Ectodermal cell (in vitro differentiated cells): ENCODE results near the gene NAV2.

Experiments used
- H3K27ac ChIP-seq: 2 replicates; pipeline ENCODE4 v1.7.0; 2013; ENCODE audit warnings: mild to moderate bottlenecking, low read depth, low read length; ENCODE audit not compliant: insufficient read depth, poor library complexity, severe bottlenecking
- H3K27me3 ChIP-seq: 2 replicates; pipeline ENCODE4 v1.7.0; 2013; ENCODE audit warnings: mild to moderate bottlenecking, low read length; ENCODE audit not compliant: insufficient read depth, control insufficient read depth, poor library complexity, severe bottlenecking
- H3K36me3 ChIP-seq: one replicate; pipeline ENCODE4 v1.7.0; 2013; ENCODE audit warnings: low read length; ENCODE audit not compliant: control insufficient read depth, insufficient read depth
- H3K4me1 ChIP-seq: one replicate; pipeline ENCODE4 v1.7.0; 2013; ENCODE audit warnings: low read length; ENCODE audit not compliant: control insufficient read depth, insufficient read depth
- H3K4me3 ChIP-seq: 2 replicates; pipeline ENCODE4 v1.7.0; 2013; ENCODE audit warnings: low read depth, low read length, control low read depth; ENCODE audit not compliant: insufficient read depth
- H3K9me3 ChIP-seq: 2 replicates; pipeline ENCODE4 v1.7.0; 2013; ENCODE audit warnings: mild to moderate bottlenecking, low read length, moderate library complexity; ENCODE audit not compliant: control insufficient read depth
- WGBS, 2 experiments: methylation state at CpG; one replicate each; pipeline ENCODE4 v1.1.7; 2013; ENCODE audit warnings: missing lambda C conversion rate in 2 of 2; 5-methylcytosine and 5-hydroxymethylcytosine counted together

Gene NAV2

DNA sequence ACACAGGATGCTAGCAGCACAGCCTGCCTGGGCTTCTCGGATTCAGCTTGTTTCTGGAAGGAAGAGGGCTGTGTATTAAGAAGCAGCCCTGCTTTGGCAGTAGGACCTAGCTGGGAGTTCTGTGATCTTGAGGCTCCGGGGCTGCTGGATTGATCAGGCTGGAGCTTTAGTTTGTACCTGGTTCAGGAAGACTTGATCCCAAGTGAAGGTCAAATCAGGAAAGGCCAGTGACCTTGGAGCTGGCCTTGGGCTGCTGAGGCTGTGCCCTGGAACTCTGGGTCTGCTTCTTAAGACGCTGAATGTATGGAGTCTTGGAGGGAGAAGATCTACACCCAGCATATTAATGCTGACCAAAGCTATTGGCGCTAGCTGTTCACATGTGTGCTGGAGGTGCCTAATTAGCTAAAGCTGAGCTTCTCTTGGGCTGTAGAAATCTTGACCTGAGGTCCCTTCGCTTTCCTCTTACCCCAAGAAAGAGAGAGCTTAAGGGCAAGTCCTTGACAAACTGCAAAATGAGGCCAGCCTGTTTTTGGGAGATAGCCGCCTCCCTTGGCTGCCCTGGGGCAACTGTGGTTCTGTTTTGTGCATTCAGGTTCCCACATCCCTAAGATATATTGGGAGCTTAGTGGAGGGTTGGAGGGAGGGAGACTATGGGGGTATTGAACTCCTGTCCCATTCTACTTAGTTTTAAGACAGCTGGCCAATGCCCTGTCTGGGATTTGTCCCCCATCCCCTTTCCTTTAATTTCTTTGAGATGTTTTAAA is 311.7 kb downstream of the NAV2 start:
- 56 to 61% methylated on average over 6 of the region's 6 CpGs for WGBS, 2 experiments
- Histone ChIP-seq H3K4me3 (peak overlapping the region; percentile 40), H3K4me1 (peaks cover 54% of the 10 kb centered on the region), H3K9me3 (no peaks in the 10 kb centered on the region), H3K27me3 (no peaks in the 10 kb centered on the region), H3K36me3 (no peaks in the 10 kb centered on the region), H3K27ac (no peak overlapping the region)

DNA sequence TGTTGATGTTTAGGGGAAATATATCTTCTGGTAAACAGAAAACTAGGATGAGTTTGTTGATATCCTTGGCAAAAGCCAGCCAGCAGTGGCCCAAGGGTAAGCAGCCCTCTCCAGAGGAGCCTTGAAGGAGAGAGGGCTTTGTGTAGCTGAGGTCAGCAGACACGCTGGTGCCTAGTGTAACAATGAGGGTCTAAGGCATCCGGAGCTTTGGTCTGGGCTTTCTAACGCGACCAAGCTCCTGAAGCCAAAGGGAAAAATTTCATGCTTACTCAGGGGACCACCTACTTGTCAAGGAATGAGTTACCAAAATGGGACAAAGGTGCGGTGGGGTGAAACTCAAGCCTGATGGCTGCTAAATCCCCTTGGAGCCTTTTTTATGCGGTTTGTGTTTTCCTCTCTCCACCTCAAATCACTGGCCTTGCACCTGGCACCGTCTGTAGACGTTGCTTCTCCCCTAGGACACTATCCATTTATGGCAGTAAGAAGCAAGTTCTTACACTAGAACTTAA is 312.7 kb downstream of the NAV2 start:
- no peak overlapping the region for H3K4me3 ChIP-seq
- no peaks in the 10 kb centered on the region for H3K36me3 ChIP-seq
- 10 to 11% methylated on average over 8 of the region's 8 CpGs for WGBS, 2 experiments
- H3K9me3 ChIP-seq, result no peaks in the 10 kb centered on the region
- H3K27ac ChIP-seq, result no peak overlapping the region
- peaks cover 48% of the 10 kb centered on the region for H3K4me1 ChIP-seq
- H3K27me3 ChIP-seq, result no peaks in the 10 kb centered on the region

DNA sequence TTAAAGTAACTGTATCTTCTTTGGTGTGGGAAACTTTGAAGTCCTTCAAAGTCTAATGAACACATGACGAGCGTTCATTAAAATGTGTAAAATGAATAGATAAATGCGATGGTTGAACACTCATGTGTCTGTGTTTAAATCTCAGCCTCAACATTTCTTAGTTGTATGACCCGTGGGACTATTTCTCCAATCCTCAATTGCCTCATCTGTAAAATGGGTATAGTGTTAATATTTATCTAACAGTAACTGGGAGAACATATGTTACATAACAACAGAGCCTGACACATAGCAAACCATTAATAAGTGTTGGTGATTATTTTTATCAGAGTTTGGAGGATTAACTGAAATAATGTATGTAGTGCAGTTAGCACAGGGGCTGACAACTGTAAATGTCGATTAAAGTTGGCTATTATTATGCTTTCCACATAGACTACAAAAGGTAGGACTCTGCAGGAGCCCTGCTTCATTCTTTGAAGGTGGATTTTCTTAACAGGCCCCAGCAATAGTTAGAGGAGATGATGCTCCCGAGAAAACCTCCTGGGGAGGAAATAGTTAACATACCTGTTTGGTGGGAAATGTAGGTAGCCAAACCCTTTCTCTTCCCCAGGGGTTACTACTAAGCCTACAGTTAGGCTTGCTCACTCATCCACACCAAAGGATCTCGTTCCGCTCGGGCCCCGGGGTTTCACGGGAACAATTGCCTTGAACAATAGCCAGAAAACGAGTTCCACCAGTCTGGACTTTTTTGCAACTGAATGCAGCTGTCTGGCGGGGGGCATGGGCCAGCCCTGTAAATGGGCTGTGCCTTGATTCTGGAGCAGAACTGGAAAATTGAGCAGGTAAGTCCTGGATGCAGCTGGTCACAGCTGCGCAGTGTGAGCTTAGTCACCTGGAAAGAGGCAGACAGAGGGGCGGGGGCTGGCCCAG is 314.3 kb downstream of the NAV2 start:
- WGBS, 2 experiments, result 21 to 26% methylated on average over 13 to 15 of the region's 15 CpGs
- Histone ChIP-seq H3K4me3 (peak overlapping the region; percentile 7), H3K27ac (peak overlapping the region; percentile 55), H3K9me3 (no peaks in the 10 kb centered on the region), H3K36me3 (no peaks in the 10 kb centered on the region), H3K4me1 (peaks cover 43% of the 10 kb centered on the region), H3K27me3 (no peaks in the 10 kb centered on the region)

DNA sequence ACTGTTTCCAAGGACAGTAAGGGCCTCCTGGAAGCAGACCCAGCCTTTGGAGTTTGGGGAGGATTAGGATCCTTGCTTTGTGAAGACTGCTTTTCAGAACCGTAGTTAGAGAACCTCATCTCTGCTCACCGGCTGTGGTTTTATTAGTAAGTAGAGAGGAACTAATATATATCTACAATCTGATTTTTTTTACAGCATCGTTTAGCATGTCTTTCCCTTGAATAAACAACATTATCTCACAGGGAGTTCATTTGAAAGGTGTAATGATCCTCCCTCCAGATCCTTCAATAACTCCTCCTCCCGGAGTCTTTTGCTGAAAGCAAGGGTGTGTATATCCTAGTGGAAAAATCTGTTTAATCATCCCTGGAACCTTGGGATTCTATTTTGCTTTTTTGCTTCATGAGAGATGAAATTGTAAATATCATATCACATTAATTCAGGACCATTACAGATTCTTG is 314.9 kb downstream of the NAV2 start:
- Histone ChIP-seq H3K4me1 (peaks cover 41% of the 10 kb centered on the region), H3K27ac (peak overlapping the region; percentile 55), H3K36me3 (no peaks in the 10 kb centered on the region), H3K27me3 (no peaks in the 10 kb centered on the region), H3K9me3 (no peaks in the 10 kb centered on the region), H3K4me3 (peak overlapping the region; percentile 7)
- WGBS, 2 experiments, result 0% methylated on average over 1 of the region's 4 CpGs; no CpG with 5 or more reads in 1 of the 2 experiments

DNA sequence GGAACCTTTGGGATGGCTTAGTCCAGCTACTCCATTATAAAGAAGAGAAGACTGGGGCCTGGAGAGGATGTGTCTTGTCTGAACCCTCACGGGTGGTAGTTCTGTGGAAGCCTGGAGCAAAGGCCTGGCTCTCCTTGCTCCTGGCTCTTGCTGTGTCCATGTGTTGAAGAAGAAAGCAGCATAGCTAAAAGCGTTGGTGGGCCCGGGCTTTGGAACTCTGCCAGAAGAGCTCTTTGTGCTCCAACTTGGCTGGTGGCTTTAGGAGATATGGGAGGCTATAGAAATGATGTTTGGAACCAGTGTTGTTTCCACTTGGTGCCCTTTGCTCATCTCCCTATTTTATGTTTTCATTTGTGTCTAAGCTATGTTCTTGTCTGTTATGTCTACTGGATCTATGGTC is 316.6 kb downstream of the NAV2 start:
- H3K27me3 ChIP-seq, result no peaks in the 10 kb centered on the region

DNA sequence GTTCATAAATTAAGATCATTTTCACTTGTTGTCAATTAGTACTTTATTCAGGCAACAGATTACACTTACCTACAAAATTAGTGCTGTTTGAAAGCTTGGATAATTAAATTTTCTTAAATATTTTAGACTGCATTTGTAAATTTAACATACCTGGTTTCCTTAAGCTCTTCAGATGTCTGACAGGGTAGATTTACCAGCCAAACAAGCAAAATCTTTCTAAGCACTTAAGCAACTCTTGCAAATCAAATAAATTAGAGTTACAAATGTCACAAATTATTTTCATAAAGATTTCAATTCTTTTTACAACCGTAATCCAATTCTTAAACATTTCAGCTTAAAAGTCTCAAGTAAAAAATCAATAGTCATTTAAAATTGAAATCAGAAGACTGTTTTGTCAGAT is 317.8 kb downstream of the NAV2 start:
- WGBS, 2 experiments, result 63 to 67% methylated on average over 1 of the region's 1 CpG
- H3K9me3 ChIP-seq, result no peaks in the 10 kb centered on the region
- peaks cover 22% of the 10 kb centered on the region for H3K4me1 ChIP-seq
- no peaks in the 10 kb centered on the region for H3K36me3 ChIP-seq
- no peak overlapping the region for H3K27ac ChIP-seq
- no peak overlapping the region for H3K4me3 ChIP-seq
- H3K27me3 ChIP-seq, result no peaks in the 10 kb centered on the region

More for the DNA sequence above, 316.6 kb downstream of the NAV2 start:
- H3K27ac ChIP-seq, result no peak overlapping the region
- H3K4me1 ChIP-seq, result peaks cover 32% of the 10 kb centered on the region
- WGBS, 2 experiments, result 94% methylated on average over 3 of the region's 3 CpGs
- no peaks in the 10 kb centered on the region for H3K9me3 ChIP-seq
- no peaks in the 10 kb centered on the region for H3K36me3 ChIP-seq
- H3K4me3 ChIP-seq, result no peak overlapping the region

DNA sequence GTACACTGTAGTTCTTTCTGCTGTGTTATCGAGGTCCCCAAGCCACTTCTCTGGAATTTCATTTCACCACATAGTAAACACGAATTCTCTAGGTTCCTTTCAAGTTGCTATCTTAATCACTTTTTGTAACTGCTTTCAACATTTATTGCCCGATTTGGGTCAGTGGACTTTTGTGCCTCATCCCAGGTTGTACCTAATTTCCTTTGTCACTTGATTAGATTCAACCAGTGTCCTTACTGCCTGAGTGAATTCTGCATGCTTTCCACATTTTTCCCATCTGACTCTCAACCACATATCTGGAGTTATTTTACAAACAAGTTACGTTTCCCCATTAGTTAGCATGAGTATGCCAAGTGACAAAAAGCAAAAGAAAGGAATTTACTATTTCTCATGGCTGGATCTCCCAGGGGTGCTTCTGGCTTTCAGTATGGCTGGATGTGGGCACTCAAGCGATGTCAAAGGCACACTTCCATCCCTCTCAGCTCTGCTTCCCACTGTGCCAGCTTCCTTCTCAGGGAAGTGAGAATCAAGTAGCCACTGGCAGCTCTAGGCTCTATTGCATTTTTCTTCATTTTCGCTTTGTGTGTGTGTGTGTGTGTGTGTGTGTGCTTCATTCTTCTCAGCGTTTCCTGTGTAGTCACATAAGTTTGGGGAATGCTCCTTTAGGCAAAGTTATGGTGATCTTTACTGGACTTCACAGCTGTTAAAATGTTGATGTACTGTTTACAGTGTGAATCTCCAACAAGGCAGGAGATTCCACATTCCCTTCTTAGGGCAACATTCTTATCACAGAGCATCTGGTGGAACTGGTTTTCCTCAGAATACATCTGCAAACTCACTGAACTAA is 318.7 kb downstream of the NAV2 start:
- no peak overlapping the region for H3K4me3 ChIP-seq
- H3K27me3 ChIP-seq, result no peaks in the 10 kb centered on the region
- H3K36me3 ChIP-seq, result no peaks in the 10 kb centered on the region
- whole genome bisulfite sequencing, 2 experiments, result 55% methylated on average over 7 of the region's 7 CpGs
- H3K9me3 ChIP-seq, result no peaks in the 10 kb centered on the region
- H3K27ac ChIP-seq, result no peak overlapping the region
- H3K4me1 ChIP-seq, result peaks cover 18% of the 10 kb centered on the region

DNA sequence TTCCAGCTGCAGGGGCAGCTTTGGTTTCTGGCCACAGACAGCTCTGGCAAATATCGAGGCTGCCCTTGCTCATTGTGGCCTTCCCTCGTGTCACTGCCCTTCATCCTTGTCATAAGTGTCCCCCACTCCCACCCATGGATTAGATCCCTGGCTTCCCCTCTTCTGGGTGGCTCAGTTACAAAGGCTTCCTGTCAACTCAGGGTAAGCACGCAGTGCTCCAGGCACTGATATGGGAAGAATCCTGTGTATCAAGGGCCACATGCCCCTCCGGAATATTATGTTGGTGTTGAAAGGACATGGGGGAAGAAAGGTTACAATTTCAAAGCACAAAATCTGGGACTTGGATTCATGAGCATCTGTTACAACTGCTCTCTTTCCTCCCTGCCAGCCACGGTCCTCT is 319.5 kb downstream of the NAV2 start:
- H3K4me1 ChIP-seq, result peaks cover 20% of the 10 kb centered on the region
- H3K27me3 ChIP-seq, result no peaks in the 10 kb centered on the region
- no peak overlapping the region for H3K27ac ChIP-seq
- H3K9me3 ChIP-seq, result no peaks in the 10 kb centered on the region
- WGBS, 2 experiments, result 86 to 93% methylated on average over 5 of the region's 5 CpGs
- H3K4me3 ChIP-seq, result no peak overlapping the region
- H3K36me3 ChIP-seq, result no peaks in the 10 kb centered on the region

DNA sequence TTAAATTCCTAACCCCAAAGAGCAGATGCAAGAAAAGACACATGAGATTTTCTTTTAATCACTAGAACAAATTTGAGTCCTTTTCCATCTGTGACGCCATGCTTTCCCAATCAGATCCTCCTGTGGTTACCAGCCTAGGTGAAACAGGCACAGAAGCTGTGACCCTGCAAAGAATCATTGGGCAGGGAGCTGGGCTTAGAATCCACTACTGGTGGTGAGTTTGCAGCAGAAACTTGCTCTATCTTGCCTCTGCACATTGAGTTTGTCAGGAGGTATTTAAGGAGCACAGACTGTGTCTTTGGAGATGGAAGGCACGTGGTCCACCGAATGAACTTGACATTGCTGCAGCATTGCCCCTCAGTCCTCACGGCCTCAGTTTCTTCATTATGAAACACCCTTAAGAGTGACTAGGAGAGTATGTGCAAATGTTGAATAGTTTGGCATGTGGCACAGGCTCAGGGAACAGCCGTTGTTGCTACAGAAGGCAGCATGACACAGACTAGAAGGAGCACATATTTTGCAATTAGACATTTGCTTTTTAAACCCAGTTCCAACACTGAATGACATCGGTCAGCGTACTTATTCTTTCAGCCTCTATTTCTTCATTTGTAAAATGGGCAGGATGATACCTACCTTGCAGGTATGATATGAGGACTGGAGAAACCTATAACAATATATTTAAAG is 320.1 kb downstream of the NAV2 start:
- no peaks in the 10 kb centered on the region for H3K9me3 ChIP-seq
- H3K27ac ChIP-seq, result no peak overlapping the region
- H3K27me3 ChIP-seq, result no peaks in the 10 kb centered on the region

More for the DNA sequence above, 320.1 kb downstream of the NAV2 start:
- Histone ChIP-seq H3K4me1 (peaks cover 20% of the 10 kb centered on the region), H3K4me3 (no peak overlapping the region), H3K36me3 (no peaks in the 10 kb centered on the region)
- 94 to 95% methylated on average over 7 of the region's 7 CpGs for WGBS, 2 experiments
